ENCODE results near the gene ADPRH. TPM values are rescaled to one million over a fixed set of nuclear protein-coding genes. Genes with fewer than 3 reads are reported as not detected.

Gene ADPRH
- total RNA-seq, 1 experiment from 2014 or later, result 5.6 TPM

DNA sequence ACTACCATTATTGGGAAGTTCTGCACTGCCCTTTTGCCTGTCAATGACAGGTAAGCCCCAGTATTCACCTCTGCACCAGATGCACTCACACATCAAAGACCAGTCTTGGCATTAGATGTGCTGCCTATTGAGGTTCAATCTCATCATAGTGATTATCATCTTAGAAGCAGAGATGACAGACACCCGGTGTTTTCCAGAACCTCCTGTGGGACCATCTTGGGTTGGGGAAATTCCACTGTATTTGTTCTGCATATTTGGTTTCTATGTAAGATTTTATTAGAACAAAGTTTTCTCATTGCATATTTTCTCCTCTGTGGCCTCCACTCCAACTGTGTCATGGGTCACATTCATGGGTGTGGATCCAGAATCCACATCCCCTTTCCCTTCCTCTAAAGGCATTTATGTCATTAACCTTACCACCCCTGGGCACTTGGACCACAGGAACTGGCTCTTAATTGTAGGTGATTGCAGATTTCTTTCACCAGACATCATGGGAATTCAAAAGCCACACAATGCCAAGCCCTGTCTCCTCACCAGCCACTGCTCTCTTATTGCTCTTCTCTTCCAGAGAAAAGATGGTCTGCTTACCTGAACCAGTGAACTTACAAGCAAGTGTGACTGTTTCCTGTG, 49.6 kb downstream of the ADPRH start:
- peak; percentile 15 for DNase-seq (ENCODE audit: low read depth)

DNA sequence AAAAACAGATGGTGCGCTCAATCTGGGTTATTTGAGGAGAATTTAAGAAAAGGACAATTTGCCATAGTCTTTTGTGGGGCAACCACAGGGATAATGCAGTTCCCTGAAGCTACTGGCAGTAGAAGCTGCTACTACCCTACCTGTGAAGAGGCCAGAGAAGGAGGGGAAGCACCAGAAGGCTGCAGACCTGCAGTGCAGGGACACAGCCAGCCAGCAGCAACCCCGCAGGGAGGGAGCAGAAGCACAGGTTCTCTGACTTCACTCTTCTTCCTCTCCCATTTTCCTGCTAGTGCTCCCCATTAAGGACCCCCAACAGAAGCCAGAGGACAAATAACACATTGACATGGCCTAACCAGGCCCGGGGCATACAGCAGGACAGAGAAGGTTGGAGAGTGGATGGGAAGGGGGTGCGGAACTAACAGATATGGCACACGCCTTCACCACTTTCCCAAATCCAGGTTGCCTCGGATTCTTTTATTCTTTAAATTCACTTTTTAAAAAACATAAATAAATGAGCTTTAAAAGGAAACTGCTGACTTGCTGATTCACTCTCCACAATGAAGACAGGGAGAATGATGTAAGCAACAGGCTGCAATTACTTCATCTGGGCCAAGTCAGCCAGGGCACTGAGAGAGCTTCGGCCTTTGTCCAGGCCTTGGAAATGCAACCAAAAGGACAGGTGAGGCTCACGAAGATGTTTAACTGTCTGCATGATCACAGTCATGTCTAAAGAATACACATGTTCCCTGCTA, 51.0 kb downstream of the ADPRH start:
- no peak for DNase-seq (ENCODE audit: low read depth)

DNA sequence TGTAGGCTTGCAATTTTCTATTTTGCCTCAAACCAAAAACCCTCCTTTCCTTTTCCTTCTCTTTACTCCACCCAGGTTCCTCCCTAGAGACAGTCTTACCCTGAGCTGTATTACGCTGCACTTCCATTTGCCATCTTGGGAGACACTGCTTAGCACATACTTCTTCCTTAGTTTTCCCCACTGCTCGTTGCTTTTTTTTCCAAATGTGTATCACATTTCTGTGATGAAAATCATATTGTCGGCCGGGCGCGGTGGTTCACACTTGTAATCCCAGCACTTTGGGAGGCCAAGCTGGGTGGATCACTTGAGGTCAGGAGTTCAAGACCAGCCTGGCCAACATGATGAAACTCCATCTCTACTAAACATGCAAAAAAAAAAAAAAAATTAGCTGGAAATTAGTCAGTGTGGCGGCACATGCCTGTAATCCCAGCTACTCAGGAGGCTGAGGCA, 51.6 kb downstream of the ADPRH start:
- DNase-seq (ENCODE audit: low read depth), result no peak

DNA sequence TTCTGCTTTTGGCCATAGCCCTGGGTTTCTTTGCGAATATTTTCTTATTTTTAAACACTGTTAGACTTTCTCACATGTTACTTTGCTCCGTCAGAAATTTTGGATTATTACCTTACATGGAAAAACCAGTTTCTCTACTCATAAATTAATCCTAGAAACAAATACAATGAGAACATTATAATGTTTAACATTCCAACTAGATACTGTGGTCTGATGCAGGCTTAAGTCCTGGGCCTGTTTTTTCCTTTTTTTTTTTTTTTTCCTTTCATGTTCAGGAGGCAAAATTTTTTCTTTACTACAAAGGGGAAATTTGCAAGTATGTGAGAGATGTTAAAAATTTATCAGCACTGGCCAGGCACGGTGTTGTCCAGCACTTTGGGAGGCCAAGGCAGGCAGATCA, 52.2 kb downstream of the ADPRH start:
- no peak for DNase-seq (ENCODE audit: low read depth)

DNA sequence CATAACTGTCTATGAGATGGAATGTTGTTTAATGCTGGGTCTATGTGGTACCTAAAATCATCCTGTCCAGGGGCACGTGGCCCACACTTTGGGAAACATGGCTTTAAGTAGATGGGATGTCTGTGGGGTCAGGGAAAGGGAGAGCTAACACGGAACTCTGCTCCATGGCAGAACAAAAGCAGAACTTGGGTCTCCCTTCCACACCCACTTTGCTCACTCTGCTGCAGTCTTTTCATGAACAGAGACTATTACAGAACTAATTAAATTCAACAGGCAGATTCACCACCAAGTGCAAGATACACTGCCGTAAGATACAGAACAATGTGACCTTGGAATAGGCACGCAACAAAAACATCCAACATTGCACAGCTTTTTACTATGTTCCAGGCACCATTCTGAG, 52.9 kb downstream of the ADPRH start:
- no peak for DNase-seq (ENCODE audit: low read depth)

DNA sequence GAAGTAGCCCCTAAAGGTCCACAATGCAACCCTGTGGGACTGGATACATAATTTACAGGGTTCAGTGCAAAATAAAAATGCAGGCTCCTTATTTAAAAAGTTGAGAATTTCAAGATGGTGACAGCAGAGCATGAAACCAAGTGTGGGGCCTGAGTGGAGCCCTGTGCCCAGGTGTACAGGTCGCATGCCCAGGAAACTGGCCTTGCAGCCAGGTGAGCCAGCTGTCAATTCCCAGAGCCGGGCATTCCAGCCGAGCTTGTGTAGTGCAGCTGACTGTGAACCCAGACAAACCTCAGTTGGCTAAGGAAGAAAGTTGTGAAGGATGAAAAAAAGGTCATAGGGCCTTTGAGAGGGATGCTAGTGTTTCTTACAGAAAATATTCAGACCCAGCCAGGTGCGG, 53.5 kb downstream of the ADPRH start:
- DNase-seq (ENCODE audit: low read depth), result no peak

DNA sequence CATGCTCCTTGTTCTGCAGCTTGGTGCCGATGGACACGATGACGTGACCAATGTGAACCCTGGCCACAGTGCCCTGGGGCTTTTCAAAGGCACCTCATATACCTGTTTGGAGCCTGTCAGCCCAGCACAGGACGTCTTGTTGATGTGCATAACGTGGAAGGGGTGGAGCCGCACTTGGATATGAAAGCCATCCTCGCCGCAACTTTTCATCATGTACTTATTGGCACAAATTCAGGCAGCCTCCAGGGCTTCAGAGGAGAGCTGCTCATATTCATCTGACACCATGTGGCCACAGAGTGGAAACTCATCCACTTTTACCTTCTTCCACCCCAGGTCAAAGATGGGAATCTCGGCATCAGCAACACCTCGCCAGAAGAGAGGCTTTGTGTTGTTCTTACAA, 56.4 kb downstream of the ADPRH start:
- no peak for DNase-seq (ENCODE audit: low read depth)

DNA sequence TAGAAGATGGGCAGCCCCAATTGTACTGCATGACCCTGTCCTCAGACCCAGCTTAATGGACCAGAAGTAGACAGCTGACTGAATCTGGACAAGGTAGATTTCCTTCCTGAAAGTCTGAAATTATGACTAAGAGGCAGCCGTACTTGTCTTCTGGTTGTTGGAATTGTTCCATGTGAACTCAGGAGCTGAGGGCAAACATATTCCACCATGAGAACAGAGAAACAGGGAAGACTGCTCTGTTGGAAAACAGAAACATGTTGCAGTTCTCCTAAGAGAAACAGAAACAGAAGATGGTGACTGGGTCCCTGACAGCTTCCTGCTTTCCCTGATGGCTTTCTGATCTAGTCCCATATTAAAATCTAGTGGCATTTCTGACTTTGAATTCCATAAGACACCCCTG, 57.0 kb downstream of the ADPRH start:
- DNase-seq (ENCODE audit: low read depth), result peak; percentile 36

DNA sequence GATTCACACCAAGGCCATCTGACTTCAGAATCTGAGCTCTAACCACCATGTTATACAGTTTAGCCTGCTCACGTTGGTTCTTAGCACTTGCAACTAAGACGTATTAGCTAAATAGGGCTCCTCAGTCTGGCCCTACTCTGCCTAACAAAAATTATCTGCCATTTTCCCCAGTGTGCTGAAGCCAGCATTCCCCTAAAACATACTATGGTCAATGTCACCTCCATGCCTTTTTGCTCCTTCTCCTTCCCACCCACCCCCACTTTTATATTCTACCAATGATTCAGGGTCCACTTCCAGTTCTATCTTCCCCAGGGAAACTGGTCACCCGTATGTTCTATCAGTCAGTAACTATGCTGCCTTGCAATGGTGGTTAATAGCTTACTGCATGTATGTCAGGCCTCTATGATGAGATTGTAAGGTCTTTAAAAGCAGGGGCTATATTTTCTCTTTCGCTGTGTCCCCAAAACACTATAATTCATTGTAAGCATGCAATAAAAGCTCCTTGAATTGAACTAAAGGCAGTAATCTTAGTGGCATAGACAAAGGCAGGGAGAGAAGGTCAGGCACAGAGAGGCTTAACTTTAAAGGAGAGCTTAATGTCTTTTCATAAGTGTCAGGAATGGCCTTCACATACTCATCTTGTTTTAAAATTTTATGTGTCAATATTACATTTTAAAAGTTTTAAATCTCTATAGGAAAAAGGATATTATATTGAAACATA, 57.8 kb downstream of the ADPRH start:
- no peak for DNase-seq (ENCODE audit: low read depth)

DNA sequence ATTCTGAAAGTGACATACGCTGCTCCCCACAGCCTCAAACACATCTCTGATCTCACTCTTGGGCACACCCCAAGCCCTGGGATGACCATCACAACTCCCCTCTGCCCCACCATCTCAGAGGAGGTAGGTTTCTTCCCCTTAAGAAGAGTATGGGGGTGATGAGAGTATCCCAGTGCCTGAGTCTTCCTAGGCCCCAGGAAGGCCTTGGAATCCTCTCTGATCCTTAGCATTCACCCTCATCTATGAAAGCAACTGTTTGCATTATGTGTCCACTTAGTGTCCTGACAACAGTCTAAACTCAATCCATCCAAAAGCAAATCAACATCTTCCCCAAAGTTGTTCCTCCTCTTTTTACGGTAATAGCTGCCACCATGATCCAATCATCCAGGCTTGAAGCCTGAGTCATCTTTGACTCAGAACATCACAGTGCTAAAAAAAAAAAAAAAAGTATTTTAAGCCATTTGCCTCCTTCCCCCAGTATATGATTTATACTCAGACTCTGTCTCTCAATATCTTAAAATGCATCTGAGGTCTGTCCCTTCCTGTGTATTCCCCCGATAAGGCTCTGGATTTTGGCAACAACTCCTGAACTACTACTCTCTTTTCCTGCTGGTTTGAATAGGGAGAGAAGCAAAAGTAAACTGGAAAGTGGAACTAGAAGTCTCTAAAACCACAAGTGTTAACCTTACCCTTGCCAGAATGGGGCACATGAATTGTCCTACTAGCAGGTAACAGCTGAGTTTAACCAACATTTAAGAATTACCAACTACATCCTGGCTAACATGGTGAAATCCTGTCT, 58.6 kb downstream of the ADPRH start:
- peak; percentile 90 for DNase-seq (ENCODE audit: low read depth)

Other genes starting within 250 kb of the ADPRH start
- 39.4 and 43.5 TPM in 2 replicates for gene TMEM39A, start 115.9 kb upstream of the ADPRH start, total RNA-seq (2014; rRNA removed; shearing (Covaris generic))
- gene POGLUT1, start 110.5 kb upstream of the ADPRH start, total RNA-seq (2014; rRNA removed; shearing (Covaris generic)), result 15.4 and 17.3 TPM in 2 replicates
- gene TIMMDC1, start 80.9 kb upstream of the ADPRH start, total RNA-seq (2014; rRNA removed; shearing (Covaris generic)), result 125 and 143 TPM in 2 replicates
- not detected in 2 replicates for gene CD80, start 19.9 kb upstream of the ADPRH start, total RNA-seq (2014; rRNA removed; shearing (Covaris generic))
- 0.20 TPM in 1 of 2 replicates, not detected in the other for gene PLA1A, start 18.4 kb downstream of the ADPRH start, total RNA-seq (2014; rRNA removed; shearing (Covaris generic))
- not detected in 2 replicates for gene POPDC2, start 81.1 kb downstream of the ADPRH start, total RNA-seq (2014; rRNA removed; shearing (Covaris generic))
- gene COX17, start 97.9 kb downstream of the ADPRH start, total RNA-seq (2014; rRNA removed; shearing (Covaris generic)), result 81.9 and 86.8 TPM in 2 replicates
- gene CFAP91, start 123.5 kb downstream of the ADPRH start, total RNA-seq (2014; rRNA removed; shearing (Covaris generic)), result not detected in 2 replicates
- gene NR1I2, start 202.6 kb downstream of the ADPRH start, total RNA-seq (2014; rRNA removed; shearing (Covaris generic)), result 0.12 TPM in 1 of 2 replicates, not detected in the other

Measured in RPMI7951 (cell line).